ENCODE measurements around the gene KIF6. TPM values are rescaled to one million over a fixed set of nuclear protein-coding genes. Genes with fewer than 3 reads are reported as not detected.

The KIF6 gene
- total RNA-seq, 1 donor from 2014 or later = 1.4 TPM

- peaks cover 2% of the 10 kb centered on the region for H3K36me3 Mint-ChIP-seq
- H3K27me3 Mint-ChIP-seq (ENCODE audit: low read depth) = peaks cover 7% of the 10 kb centered on the region
- DNase-seq (ENCODE audit: low spot score in 2 of 2, unreplicated experiment in 2 of 2) = no peak
- peaks cover 8% of the 10 kb centered on the region for H3K4me1 Mint-ChIP-seq
- no peak overlapping the region for H3K27ac Mint-ChIP-seq
- peaks cover 26% of the 10 kb centered on the region for H3K9me3 Mint-ChIP-seq
- no peak for TF ChIP-seq CTCF (IDR thresholded peaks at IDR 0.05; ENCODE audit: unreplicated experiment)
- no peak overlapping the region for H3K4me3 Mint-ChIP-seq
Observed at GRCh38 chr6:39496456-39496855, 228.8 kb downstream of the KIF6 start.

GRCh38 chr6:39495640-39496039 lies 229.6 kb downstream of the KIF6 start:
- no peak overlapping the region for H3K4me3 Mint-ChIP-seq
- DNase-seq (ENCODE audit: low spot score in 2 of 2, unreplicated experiment in 2 of 2) = no peak
- H3K27ac Mint-ChIP-seq = no peak overlapping the region
- no peak for TF ChIP-seq CTCF (IDR thresholded peaks at IDR 0.05; ENCODE audit: unreplicated experiment)
- H3K36me3 Mint-ChIP-seq = peaks cover 2% of the 10 kb centered on the region
- H3K4me1 Mint-ChIP-seq = peaks cover 8% of the 10 kb centered on the region
- H3K9me3 Mint-ChIP-seq = peaks cover 19% of the 10 kb centered on the region
- H3K27me3 Mint-ChIP-seq (ENCODE audit: low read depth) = peaks cover 6% of the 10 kb centered on the region

GRCh38 chr6:39494998-39495397 lies 230.2 kb downstream of the KIF6 start:
- H3K27ac Mint-ChIP-seq = no peak overlapping the region
- H3K4me1 Mint-ChIP-seq = peaks cover 8% of the 10 kb centered on the region
- TF ChIP-seq CTCF (IDR thresholded peaks at IDR 0.05; ENCODE audit: unreplicated experiment) = no peak
- peaks cover 12% of the 10 kb centered on the region for H3K9me3 Mint-ChIP-seq
- H3K4me3 Mint-ChIP-seq = no peak overlapping the region
- no peak for DNase-seq (ENCODE audit: low spot score in 2 of 2, unreplicated experiment in 2 of 2)
- peaks cover 1% of the 10 kb centered on the region for H3K27me3 Mint-ChIP-seq (ENCODE audit: low read depth)
- H3K36me3 Mint-ChIP-seq = no peaks in the 10 kb centered on the region

GRCh38 chr6:39493777-39494176 lies 231.4 kb downstream of the KIF6 start:
- peaks cover 8% of the 10 kb centered on the region for H3K4me1 Mint-ChIP-seq
- no peak for TF ChIP-seq CTCF (IDR thresholded peaks at IDR 0.05; ENCODE audit: unreplicated experiment)
- no peaks in the 10 kb centered on the region for H3K36me3 Mint-ChIP-seq
- no peak for DNase-seq (ENCODE audit: low spot score in 2 of 2, unreplicated experiment in 2 of 2)
- H3K27ac Mint-ChIP-seq = no peak overlapping the region
- peaks cover 7% of the 10 kb centered on the region for H3K9me3 Mint-ChIP-seq
- H3K4me3 Mint-ChIP-seq = no peak overlapping the region
- H3K27me3 Mint-ChIP-seq (ENCODE audit: low read depth) = peaks cover 1% of the 10 kb centered on the region

GRCh38 chr6:39493174-39493573 lies 232.0 kb downstream of the KIF6 start:
- H3K27ac Mint-ChIP-seq = peak overlapping the region; percentile 22
- DNase-seq (ENCODE audit: low spot score in 2 of 2, unreplicated experiment in 2 of 2) = no peak
- no peak overlapping the region for H3K4me3 Mint-ChIP-seq
- peaks cover 8% of the 10 kb centered on the region for H3K4me1 Mint-ChIP-seq
- peaks cover 1% of the 10 kb centered on the region for H3K27me3 Mint-ChIP-seq (ENCODE audit: low read depth)
- peaks cover 7% of the 10 kb centered on the region for H3K9me3 Mint-ChIP-seq
- no peak for TF ChIP-seq CTCF (IDR thresholded peaks at IDR 0.05; ENCODE audit: unreplicated experiment)
- no peaks in the 10 kb centered on the region for H3K36me3 Mint-ChIP-seq

- peaks cover 7% of the 10 kb centered on the region for H3K9me3 Mint-ChIP-seq
- no peaks in the 10 kb centered on the region for H3K36me3 Mint-ChIP-seq
- TF ChIP-seq CTCF (IDR thresholded peaks at IDR 0.05; ENCODE audit: unreplicated experiment) = no peak
- no peak for DNase-seq (ENCODE audit: low spot score in 2 of 2, unreplicated experiment in 2 of 2)
- H3K27ac Mint-ChIP-seq = no peak overlapping the region
- peaks cover 8% of the 10 kb centered on the region for H3K4me1 Mint-ChIP-seq
- H3K27me3 Mint-ChIP-seq (ENCODE audit: low read depth) = no peaks in the 10 kb centered on the region
- no peak overlapping the region for H3K4me3 Mint-ChIP-seq
Observed at GRCh38 chr6:39490108-39490507, 235.1 kb downstream of the KIF6 start.
